ENCODE measurements around the gene ARV1. TPM values are rescaled to one million over a fixed set of nuclear protein-coding genes. Genes with fewer than 3 reads are reported as not detected.

Gene ARV1
- total RNA-seq, 4 donors from 2014 or later: 11.6 to 18.3 (median 15.4) TPM

- no peak for TF ChIP-seq CTCF (IDR thresholded peaks at IDR 0.05)
- no peak for DNase-seq (ENCODE audit: low spot score)
- no peak for ATAC-seq (ENCODE audit: low FRiP score)
Measured at GRCh38 chr1:230958370-230958769, 20.5 kb upstream of the ARV1 start.

DNA sequence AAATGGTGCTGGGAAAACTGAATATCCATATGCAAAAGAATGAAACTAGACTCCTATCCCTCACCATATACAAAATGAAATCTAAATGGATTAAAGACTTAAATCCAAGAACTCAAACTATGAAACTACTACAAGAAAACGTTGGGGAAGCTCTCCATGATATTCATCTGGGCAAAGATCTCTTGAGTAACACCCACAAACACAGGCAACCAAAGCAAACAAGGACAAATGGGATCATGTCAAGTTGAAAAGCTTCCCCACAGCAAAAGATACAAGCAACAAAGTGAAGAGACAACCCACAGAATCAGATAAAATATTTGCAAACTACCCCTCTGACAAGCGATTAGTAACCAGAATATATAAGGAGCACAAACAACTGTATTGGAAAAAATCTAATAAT is 14.0 kb upstream of the ARV1 start:
- DNase-seq (ENCODE audit: low spot score) (no peak), ATAC-seq (ENCODE audit: low FRiP score) (no peak)
- TF ChIP-seq CTCF (IDR thresholded peaks at IDR 0.05): no peak

GRCh38 chr1:230965535-230965934 is 13.4 kb upstream of the ARV1 start:
- no peak for ATAC-seq (ENCODE audit: low FRiP score)
- DNase-seq (ENCODE audit: low spot score): no peak
- TF ChIP-seq CTCF (IDR thresholded peaks at IDR 0.05): no peak

- ATAC-seq (ENCODE audit: low FRiP score) (no peak), DNase-seq (ENCODE audit: low spot score) (no peak)
- no peak for TF ChIP-seq CTCF (IDR thresholded peaks at IDR 0.05)
Measured at GRCh38 chr1:230966358-230966873, 12.5 kb upstream of the ARV1 start.

DNA sequence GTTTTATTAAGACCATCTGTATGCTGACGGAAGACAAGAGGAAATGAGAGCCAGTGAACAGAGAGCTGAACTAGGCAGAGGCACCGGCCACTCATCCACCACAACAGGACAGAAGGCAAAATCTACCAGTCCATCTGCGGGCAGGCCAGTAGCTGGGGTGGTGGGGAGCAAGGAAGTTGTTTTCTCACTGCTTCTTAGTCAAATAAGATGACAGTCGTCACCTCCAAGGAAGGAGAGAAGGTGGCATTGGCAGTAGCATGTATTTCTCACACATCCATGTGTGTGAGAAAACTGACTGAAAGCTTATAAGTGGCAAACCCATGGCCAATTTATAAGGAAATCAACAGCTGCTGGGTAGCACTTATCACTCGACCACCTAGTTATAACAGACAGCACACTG is 8.5 kb upstream of the ARV1 start:
- no peak for TF ChIP-seq CTCF (IDR thresholded peaks at IDR 0.05)
- ATAC-seq (ENCODE audit: low FRiP score): no peak

GRCh38 chr1:230971771-230972170 is 7.1 kb upstream of the ARV1 start:
- ATAC-seq (ENCODE audit: low FRiP score) (no peak), DNase-seq (ENCODE audit: low spot score) (no peak)
- no peak for TF ChIP-seq CTCF (IDR thresholded peaks at IDR 0.05)

More for the DNA sequence above, 8.5 kb upstream of the ARV1 start:
- DNase-seq (ENCODE audit: low spot score): no peak

DNA sequence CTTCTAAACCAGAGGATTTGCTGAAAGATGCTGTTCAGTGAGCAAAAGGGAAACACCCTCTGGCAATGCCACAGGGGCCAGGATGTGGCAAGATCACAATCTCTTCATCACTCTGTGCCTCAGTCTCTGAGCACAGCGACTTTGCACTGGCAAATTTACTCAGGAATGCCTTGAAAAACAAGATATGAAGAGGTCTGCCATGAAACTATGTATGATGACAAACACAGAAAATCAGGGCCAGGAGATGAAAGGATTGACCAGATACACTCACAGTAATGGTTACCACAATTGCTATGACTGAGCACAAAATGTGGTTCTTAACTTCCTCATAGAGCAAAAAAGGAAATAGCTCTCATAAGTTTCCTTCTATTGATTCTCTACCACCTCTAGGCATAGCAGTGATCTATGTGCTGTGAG is 6.0 kb upstream of the ARV1 start:
- no peak for TF ChIP-seq CTCF (IDR thresholded peaks at IDR 0.05)
- no peak for ATAC-seq (ENCODE audit: low FRiP score)
- DNase-seq (ENCODE audit: low spot score): no peak

All from omental fat pad (tissue), 4 donors.